Measurements from ENCODE around the gene ME1. TPM values are rescaled to one million over a fixed set of nuclear protein-coding genes. Genes with fewer than 3 reads are reported as not detected.
"Not testable (repeated sequence)": the region's sequence is repeated elsewhere in the genome, so short reads cannot be mapped to it uniquely, and the experiment has no call there.

The ME1 gene
- total and polyA plus RNA-seq, 9 of the 15 experiments (the other 6 are each of a cell fraction or from before 2014, with no cell fraction given): 3.2 to 10.4 (median 5.5) TPM

DNA sequence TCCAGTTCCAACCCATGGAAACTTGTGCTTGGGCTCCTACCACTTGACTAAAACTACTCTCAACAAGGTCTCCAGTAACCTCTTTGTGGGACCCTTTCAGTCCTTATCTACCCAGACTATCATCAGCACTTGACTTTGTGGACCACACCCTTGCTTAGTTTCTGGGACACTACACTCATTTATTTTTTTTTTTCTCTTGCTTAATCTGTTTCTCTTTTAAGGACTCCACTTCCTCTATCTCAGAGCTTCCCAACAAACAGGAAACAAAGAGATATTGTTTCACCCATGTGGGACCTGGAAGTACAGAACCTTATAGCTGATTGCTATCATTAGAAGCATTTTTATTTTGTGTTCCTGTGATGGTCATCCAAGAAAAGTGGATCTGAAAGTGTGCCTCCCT lies 28.8 kb upstream of the ME1 start (continued):
- TF ChIP-seq SOX6 (IDR thresholded peaks at IDR 0.05) (peak; percentile 46; the same call in 1 of the 2 replicates), FOXJ2 (tag; IDR thresholded peaks at IDR 0.05) (peak; percentile 51; the same call in 1 of the 2 replicates), ZNF384 (IDR thresholded peaks at IDR 0.05; ENCODE audit: low read depth, low read length) (peak; percentile 17; the same call in 1 of the 2 replicates), SPI1 (IDR thresholded peaks at IDR 0.05; ENCODE audit: borderline replicate concordance, low read depth, low read length) (peak; percentile 55; the same call in 1 of the 2 replicates), ZNF280B (CRISPR knock-in tag; IDR thresholded peaks at IDR 0.05) (no peak), CEBPG (CRISPR knock-in tag; IDR thresholded peaks at IDR 0.05) (no peak), CEBPG (tag; conservative IDR thresholded peaks at IDR 0.05 in 1 of 2, IDR thresholded peaks at IDR 0.05 in 1 of 2) (0 out of 4 replicates have a peak, but pooled peaks of 1 of the 2 experiments have one; percentile 37)

DNA sequence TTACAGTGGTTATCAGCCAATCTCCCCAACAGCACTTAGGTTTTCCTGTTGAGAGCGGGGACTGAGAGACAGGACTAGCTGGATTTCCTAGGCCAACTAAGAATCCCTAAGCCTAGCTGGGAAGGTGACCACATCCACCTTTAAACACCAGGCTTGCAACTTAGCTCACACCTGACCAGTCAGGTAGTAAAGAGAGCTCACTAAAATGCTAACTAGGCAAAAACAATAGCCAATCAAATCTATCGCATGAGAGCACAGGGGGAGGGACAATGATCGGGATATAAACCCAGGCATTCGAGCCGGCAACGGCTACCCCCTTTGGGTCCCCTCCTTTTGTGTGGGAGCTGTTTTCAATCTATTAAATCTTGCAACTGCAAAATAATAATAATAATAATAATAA lies 19.2 kb upstream of the ME1 start:
- H3K27me3 ChIP-seq (ENCODE audit: control insufficient read depth in 2 of 2, insufficient read depth in 2 of 2, low read length in 2 of 2); BruUV-seq (replicated peaks); CTCF ChIA-PET (ENCODE audit: low intra/inter-chr PET ratio); H2AFZ ChIP-seq (ENCODE audit: low read depth, low read length); H3K9me1 ChIP-seq (ENCODE audit: control insufficient read depth, insufficient read depth, low read length); H3K4me3 ChIP-seq; H3K4me1 ChIP-seq (replicated peaks in 1 of 2; ENCODE audit: control insufficient read depth in 2 of 2, insufficient read depth in 2 of 2, low read length in 2 of 2); in situ Hi-C loops (cut with MboI); H3K9ac ChIP-seq (ENCODE audit: insufficient read depth in 1 of 2, low read depth in 2 of 2, low read length in 2 of 2); H3K36me3 ChIP-seq (ENCODE audit: control insufficient read depth, insufficient read depth, low read length); H3K79me2 ChIP-seq (ENCODE audit: control insufficient read depth, insufficient read depth, low read length); H3K4me2 ChIP-seq (ENCODE audit: insufficient read depth, low read length); FAIRE-seq; DNase-seq (ENCODE audit: extremely low read depth in 1 of 4, low spot score in 3 of 4); H3K27ac ChIP-seq (ENCODE audit: extremely low read depth, low read depth, low read length); H3K9me3 ChIP-seq (replicated peaks; ENCODE audit: control insufficient read depth, insufficient read depth, low read depth, low read length); intact Hi-C loops (cut with micrococcal nuclease); ATAC-seq; H4K20me1 ChIP-seq (replicated peaks; ENCODE audit: control insufficient read depth, insufficient read depth, low read length): not testable (repeated sequence)
- POLR2A ChIA-PET: interaction anchor here (0.9 to 1.1 kb wide), 2 partner anchors 13 kb away, joined by 3 to 4 read pairs; no protein-coding TSS in a partner anchor
- peak; percentile 62 for TF ChIP-seq MAFG (tag; conservative IDR thresholded peaks at IDR 0.05)
- peak; percentile 77 for TF ChIP-seq C11orf30 (IDR thresholded peaks at IDR 0.05; ENCODE audit: low read depth)
- peak; percentile 82 for TF ChIP-seq ZNF316 (IDR thresholded peaks at IDR 0.05)
- 14% methylated on average over 6 of the region's 6 CpGs for WGBS (ENCODE audit: insufficient coverage, low coverage, missing lambda C conversion rate)

- H3K27ac ChIP-seq (ENCODE audit: extremely low read depth, low read depth, low read length); BruUV-seq (replicated peaks); H3K36me3 ChIP-seq (ENCODE audit: control insufficient read depth, insufficient read depth, low read length); CTCF ChIA-PET (ENCODE audit: low intra/inter-chr PET ratio); H3K79me2 ChIP-seq (ENCODE audit: control insufficient read depth, insufficient read depth, low read length); FAIRE-seq; H2AFZ ChIP-seq (ENCODE audit: low read depth, low read length); H3K4me3 ChIP-seq; ATAC-seq; intact Hi-C loops (cut with micrococcal nuclease); H3K9me3 ChIP-seq (replicated peaks; ENCODE audit: control insufficient read depth, insufficient read depth, low read depth, low read length); H4K20me1 ChIP-seq (replicated peaks; ENCODE audit: control insufficient read depth, insufficient read depth, low read length); H3K4me2 ChIP-seq (ENCODE audit: insufficient read depth, low read length); H3K27me3 ChIP-seq (ENCODE audit: control insufficient read depth in 2 of 2, insufficient read depth in 2 of 2, low read length in 2 of 2); in situ Hi-C loops (cut with MboI); H3K9ac ChIP-seq (ENCODE audit: insufficient read depth in 1 of 2, low read depth in 2 of 2, low read length in 2 of 2); H3K9me1 ChIP-seq (ENCODE audit: control insufficient read depth, insufficient read depth, low read length); H3K4me1 ChIP-seq (replicated peaks in 1 of 2; ENCODE audit: control insufficient read depth in 2 of 2, insufficient read depth in 2 of 2, low read length in 2 of 2); DNase-seq (ENCODE audit: extremely low read depth in 1 of 4, low spot score in 3 of 4): not testable (repeated sequence)
- WGBS (ENCODE audit: insufficient coverage, low coverage, missing lambda C conversion rate): 41% methylated on average over 9 of the region's 9 CpGs
- POLR2A ChIA-PET: interaction anchor here (1.2 to 1.4 kb wide), 2 partner anchors 9 to 11 kb away, joined by 3 to 4 read pairs; no protein-coding TSS in a partner anchor
Measured at GRCh38 chr6:83444086-83444699, 13.3 kb upstream of the ME1 start.

All from K562 (cell line).